GM20431 (cell line): ENCODE data around the gene PLD1.
"Not testable (repeated sequence)": the region's sequence is repeated elsewhere in the genome, so short reads cannot be mapped to it uniquely, and the experiment has no call there.

Source experiments
- in situ Hi-C: fragments of 300-500 bp; cut with MseI, MboI; formaldehyde crosslinking; loops from one replicate; pipeline ENCODE4 v1.15.0; 2020; ENCODE audit warnings: low sequenced_read_pairs; ENCODE audit not compliant: unreplicated experiment

PLD1 gene

DNA sequence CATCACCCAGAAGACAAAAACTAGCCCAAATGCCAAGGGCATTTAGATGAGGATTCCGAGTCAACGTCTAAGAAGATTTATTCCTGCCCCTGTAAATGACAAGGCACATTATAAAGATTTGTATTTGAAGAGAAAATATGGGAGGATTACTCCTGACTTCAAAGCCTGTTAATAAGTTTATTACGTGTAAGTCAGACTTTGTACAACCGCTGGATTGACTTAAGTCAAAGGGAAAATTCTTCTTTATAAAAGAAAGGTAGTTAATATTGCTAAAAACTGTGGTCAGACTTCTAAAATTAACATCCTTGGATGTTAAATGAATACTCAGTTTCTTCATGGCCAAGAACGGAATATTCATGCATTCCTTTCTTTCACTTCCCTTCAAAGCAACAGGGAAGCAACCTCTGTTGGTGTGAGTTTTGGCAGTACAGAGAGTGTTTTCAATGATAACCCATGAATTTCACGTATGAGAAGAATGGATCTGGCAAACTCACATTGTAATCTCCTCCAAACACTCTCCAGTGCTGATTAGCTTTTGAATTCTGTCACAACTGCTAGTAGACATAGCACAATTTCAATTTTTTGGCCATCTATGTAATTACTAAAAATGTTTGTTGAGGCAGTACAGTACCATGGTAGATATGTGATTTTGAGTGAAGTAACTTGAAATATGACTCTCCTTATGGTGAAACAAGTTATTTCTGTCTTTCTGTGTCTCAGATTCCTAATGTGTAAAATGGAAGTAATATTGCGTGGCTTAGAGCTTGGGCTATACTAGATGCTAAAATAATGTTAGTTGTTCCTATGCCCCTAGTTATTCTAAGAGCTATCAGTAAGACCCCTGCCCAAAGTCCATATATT lies 62.0 kb downstream of the PLD1 start:
- in situ Hi-C loops = no loop called here

DNA sequence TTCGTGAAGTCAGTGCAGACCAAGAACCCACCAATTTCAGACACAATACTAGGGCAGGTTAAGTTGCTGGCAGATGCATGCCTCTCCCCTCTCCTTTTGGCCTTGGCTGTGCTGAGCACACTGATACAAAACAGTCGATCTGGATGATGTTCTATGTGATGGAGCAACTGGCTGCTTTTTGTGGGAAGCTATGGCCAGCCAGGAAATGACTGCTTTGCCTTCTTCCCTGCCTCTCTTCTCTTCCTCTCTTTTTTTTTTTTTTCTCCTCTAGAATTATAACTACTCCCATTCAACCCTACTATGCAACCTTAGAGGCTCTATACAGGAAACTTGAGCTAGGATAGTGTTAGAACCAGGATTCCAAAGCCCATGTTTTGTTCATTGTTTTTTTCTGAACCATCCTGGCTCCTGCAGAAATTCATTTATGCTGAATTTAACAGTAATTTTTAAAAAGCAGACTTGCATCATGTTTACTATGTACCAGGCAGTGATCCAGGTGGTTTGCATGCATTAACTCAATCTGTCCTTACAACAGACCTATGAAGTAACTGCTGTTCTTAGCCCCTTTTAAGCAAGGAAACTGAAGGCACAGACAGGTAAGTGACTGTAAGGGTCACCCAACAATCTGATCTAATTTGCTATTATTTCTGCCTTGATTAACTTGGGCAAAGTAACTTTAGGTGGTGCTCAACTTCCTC lies 62.9 kb downstream of the PLD1 start:
- in situ Hi-C loops = no loop called here

DNA sequence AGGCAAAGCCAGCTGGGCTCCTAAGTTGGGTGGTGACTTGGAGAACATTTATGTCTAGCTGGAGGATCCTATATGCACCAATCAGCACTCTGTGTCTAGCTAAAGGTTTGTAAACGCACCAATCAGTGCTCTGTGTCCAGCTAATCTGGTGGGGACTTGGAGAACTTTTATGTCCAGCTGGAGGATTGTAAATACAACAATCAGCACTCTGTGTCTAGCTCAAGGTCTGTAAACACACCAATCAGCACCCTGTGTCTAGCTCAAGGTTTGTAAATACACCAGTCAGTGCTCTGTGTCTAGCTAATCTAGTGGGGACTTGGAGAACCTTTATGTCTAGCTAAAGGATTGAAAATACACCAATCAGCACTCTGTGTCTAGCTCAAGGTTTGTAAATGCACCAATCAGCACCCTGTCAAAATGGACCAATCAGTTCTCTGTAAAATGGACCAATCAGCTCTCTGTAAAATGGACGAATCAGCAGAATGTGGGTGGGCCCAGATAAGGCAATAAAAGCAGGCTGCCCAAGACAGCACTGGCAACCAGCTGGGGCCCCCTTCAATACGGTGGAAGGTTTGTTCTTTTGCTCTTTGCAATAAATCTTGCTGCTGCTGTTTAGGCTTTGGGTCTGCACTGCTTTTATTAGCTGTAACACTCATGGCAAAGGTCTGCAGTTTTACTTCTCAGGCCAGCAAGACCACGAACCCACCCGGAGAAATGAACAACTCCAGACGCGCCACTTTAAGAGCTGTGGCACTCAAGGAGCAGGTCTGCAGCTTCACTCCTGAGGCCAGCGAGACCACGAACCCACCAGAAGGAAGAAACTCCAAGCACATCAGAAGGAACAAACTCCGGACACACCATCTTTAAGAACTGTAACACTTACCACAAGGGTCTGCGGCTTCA lies 63.7 kb downstream of the PLD1 start:
- in situ Hi-C loops = not testable (repeated sequence)

DNA sequence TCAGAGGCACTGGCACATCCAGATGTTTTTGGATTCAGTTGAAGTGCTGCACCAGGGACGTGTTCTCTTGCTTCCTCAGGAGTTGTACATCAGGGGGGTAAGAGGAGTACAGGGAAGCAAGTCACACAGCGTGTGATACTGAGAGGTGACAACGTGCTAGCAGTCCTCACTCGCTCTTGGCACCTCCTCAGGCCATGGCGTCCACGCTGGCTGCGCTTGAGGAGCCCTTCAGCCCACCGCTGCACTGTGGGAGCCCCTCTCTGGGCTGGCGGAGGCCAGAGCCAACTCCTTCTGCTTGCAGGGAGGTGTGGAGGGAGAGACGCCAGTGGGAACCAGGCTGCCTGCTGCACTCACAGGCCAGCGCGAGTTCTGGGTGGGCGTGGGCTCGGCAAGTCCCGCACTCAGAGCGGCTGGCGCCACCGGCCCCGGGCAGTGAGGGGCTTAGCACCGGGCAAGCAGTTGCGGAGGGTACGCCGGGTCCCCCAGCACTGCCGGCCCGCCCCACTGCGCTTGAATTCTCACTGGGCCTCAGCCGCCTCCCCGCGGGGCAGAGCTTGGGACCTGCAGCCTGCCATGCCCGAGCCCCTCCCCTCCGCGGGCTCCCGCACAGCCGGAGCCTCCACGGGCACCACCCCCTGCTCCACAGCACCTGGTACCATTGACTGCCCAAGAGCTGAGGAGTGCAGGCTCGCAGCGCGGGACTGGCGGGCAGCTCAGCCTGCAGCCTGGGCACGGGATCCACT lies 64.5 kb downstream of the PLD1 start:
- in situ Hi-C loops = no loop called here

DNA sequence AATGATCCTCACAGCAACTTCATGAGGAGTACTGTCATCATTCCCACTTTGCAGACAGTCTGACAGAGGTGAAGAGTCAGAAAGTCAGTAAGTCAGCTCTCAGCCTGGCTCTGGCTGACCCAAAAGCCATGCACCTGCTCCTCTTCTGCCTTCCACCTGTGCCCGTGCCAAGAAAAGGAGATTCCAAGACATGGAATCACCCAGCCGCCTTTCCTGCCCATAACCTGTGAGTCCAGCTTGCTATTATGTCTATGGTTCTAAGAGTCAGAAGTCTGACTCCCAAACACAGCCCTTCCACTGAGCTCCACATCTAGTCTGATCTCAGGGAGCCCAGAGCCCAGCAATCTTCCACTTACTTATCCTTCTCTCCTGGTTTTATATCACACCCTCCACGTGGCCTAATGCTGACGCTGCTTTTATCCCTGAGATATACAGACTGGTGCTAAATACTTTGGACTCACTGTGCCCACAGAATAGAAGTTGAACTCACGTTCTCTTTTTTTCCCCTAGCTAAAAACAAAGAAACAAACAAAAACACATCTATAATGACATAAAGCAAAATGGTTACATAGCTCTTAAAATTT lies 66.0 kb downstream of the PLD1 start:
- in situ Hi-C loops = no loop called here

DNA sequence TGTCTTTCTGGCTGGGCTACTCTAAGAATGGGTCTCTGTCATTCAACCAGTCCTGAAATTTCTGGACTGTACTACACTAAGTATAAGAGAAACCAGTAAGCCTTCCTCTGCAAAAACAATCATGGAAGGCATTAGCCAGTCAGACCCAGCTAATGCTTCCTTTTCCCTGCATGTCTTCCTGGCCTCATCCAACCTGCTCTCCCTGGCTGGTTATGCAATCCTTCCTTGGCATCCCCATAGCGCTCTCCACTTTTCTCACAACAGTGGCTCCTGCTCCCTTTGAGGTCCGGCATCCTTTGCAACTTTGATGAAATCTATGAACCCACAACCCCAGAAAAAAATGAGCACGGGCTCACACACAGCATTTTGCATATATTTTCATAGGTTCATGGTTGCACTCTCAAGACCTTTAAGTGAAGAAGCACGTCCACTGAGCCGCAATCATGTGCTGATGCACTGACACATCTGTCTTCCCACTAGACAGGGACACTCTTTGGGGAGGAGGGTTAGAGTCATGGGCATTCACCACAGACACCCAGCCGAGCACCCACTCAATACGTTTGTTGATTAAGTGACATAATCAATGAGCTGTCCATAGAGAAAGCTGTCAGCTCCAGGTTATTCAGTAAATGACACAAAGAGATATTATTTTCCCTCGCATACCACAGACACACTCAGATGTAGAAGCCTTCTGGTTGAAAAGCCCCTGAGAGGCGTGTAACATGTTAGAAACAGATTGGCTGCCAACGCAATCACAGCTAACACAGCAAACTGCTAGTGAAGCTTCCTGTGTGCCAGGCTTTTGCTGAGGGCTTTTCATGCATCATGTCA lies 66.7 kb downstream of the PLD1 start:
- in situ Hi-C loops = no loop called here

DNA sequence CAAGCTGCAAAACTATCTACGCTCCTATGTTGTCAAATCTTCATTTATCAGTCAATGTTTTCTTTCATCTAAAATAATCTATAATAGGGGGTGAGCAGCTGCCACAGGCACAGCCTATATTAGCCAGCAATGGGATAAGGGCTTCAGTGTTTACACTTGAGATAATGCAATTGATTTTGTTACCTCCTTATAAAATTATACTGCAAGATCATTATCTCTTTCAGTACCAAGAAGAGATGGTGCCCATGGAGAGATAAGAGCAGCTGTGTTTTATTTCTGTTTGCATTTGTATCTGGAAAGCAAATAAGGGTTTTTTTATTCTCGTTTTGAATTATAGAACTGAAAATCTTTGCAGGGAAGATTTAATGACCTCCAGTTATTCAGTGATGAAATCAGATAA lies 68.9 kb downstream of the PLD1 start:
- in situ Hi-C loops = no loop called here

DNA sequence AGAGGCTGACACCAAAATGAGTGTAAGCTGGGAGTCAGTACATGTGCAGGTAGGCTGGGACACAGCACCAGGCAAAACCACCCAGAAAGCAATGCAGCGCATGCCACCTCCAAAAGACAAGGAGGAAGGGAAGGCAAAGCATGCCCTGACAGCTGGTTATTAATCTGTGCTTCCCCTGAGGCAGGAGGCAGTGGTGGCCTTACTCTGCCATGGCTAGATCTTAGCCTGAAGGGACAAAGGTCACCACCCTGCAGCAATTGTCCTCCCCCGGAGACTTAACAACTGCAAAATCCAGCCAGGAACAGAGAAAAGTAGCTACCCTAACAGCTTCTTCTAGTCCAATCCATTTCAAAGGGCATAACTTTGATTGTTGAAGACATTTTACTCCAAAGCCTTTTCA lies 73.7 kb downstream of the PLD1 start:
- in situ Hi-C loops = no loop called here

DNA sequence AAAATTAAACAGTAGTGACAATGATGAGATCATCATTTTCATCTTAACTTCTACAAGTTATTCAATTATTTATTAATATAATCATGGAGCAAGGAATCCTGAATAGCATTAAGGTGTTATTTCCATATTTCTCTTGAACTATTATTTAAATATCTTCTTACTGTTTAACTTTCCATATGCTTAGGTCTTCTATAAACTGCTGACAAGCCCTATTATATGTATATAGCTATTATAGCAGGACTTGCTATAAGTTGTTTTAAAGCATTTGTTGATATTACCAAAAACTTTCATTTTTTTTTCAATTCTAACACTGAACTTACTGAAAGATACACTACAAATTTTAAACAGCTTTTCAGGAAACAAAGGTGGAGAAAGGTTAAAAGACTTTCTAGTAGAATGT lies 76.7 kb downstream of the PLD1 start:
- in situ Hi-C loops = no loop called here

DNA sequence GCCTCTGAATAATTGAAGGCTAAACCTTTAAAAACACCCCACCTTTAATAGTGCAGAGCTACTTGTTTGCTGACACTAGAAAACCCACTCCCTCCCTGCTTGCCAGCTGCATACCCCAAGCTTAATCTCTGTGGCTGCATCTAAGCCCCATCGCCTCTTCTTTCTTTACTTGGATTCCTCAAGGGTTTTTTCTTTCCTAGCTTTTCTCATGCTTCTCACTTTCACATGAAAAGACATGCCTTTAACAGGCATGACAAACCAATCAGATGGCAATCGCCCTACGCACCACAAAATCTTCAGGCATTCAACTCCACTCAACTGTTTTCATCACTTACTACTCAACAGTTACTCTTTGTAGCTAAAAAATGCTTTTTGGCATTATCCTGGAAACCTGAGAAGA lies 77.5 kb downstream of the PLD1 start:
- in situ Hi-C loops = no loop called here

DNA sequence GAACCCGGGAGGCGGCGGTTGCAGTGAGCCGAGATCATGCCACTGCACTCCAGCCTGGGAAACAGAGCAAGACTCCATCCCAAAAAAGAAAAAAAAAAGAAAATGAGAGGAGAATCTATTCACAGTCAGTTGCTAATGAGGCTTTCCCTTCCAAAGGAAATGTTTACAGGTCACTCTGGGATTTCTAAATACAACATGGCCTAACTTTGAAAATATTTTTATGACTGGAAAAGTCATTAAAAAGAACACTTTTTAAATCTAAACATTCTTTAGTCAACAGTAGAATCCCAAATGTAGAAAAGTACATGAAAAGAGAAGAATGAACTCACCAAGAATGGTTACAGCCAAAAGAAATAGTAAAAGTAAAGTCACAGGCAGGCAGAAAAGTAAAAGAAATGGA lies 78.6 kb downstream of the PLD1 start:
- in situ Hi-C loops = no loop called here

DNA sequence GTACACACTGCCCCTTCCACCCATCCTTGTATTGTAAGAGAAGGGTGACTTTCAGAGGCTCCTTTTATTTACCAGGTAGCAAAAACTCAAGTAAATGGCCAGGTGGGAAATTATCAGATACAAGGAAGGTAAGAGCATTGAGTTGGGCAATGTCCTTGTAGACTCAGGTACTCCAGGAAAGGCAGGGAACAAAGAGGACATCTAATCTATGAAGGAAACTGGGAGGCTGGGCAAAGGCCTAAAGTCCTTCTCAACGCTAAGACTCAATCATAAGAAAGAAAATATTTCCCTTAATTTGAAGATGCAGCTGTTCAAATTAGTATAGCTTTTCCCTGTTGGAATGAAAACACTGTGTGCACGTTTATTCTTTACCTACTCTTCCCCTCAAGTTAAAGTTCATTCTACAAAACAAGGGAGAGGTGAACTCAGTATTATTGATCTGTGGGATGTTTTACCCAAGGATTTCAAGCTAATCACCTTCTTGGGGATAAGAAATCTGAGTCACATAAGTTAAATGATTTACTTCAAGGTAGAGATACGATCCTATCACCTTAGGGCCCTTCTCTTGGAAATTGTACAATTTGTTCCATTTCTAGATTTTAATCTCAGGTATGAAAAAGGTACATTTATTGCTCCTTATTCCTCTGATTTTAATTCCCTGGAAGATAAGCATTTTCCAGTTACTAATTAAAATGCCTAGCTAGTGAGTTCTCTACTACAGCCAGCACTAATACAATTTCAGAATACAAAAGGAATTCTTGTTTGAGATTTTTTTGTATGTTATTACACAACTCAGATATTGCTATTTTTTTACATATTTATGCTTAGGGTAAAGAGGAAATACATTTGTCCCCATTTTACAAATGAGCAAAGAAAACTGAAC lies 80.6 kb downstream of the PLD1 start:
- in situ Hi-C loops = no loop called here

DNA sequence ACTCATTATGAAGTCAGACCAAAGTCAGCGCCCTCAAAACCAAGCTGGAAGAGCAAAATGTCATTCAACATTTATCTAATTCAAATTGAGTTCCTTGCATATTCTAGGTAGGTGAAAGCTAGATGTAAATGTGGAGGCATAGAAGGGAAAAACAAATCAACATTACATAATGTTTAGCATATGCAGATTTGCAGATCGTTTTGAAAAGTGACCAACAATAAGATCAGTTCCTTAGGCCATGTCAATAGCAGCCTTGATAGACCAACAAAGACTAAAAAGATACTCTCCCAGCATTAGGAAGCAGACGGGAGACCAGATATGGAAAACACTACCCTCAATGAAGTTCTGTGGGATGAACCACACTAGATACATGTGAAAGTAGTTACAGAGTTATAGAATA lies 83.0 kb downstream of the PLD1 start:
- in situ Hi-C loops = no loop called here

DNA sequence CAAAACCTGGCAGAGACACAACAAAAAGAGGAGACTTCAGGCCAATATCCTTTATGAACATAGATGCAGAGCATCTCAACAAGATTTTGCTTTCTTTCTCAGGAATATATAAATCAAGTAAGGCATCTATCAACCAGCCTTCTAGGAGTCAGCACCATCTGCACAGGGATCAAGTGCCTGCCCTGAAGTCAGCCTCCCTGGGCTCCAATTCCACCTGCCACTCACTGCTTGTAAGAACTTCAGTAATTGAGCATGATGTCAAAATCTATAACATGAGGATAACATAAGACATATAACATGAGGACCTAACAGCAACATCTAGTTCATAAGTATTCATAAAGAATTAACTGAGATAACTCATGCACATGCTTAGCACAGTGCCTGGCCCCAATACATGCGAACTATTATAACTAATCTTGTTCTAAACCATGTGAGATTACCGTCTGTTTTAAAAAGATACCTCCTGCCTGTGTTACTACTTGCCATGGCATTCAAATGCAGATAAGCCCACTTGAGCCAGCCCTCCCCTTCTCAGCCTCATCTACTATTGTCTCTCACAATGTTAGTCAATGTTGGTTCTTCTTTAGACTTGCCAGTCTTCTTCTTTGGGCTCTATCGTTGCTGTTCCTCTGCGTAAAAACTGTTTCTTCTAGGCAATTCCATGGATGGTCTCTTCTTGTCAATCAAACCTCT lies 91.6 kb downstream of the PLD1 start:
- in situ Hi-C loops = no loop called here

DNA sequence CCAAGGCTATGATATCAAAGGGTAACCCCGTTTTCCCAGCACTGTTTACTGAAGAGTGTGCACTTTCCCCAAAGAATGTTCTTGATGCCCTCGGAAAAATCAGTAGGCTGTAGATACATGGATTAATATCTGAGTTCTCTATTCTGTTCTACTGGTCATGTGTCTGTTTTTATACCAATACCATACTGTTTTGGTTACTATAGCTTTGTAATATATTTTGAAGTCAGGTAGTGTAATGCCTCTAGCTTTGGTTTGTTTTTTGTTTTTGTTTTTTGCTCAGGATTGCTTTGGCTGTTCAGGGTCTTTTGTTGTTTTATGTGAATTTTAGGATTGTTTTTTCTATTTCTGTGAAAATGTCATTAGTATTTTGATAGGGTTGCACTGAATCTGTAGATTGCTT lies 95.1 kb downstream of the PLD1 start:
- in situ Hi-C loops = no loop called here

DNA sequence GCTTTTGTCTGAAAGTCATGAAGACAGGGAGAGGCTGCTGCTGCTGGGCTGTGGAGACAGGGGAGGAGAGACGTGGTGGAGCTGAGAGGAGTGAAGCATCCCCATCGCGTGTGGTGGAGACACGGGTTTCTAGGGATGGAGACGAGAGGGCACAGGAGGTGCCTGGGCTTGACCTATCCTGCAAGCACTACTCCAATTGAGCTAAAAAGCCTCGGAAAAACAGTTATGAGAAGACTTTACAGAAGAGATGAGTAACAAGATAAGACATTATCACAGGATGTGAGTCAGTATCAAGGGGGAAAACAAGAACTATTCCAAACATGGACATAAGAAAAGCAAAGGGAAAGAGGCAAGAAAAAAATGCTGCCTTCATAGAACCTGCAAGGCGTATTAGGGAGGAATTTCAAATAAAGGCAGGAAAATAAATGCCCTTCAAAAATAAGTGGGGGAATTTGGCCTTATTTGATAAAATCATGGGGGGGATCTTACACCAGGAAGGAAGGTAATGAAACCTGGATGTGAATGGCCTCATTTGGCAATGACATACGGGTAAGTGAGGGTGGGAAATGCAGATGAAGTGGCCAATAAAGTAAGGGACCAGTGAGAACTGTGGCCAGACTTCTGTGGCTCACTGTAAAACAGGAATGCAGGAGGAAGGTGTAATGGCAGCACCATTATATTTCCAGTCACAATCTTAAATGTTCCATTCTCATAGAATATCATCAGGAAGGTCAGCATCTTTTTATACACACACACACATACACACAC lies 97.9 kb downstream of the PLD1 start:
- in situ Hi-C loops = no loop called here
